BLaER1 (cell line): ENCODE results near the gene TYW1B.
"Not testable (repeated sequence)": the region's sequence is repeated elsewhere in the genome, so short reads cannot be mapped to it uniquely, and the experiment has no call there.

ENCODE experiments used
- H3K27ac ChIP-seq: shearing (Covaris generic); formaldehyde crosslinking; 2 replicates; pipeline ENCODE4 v1.8.1; 2022
- H3K27me3 ChIP-seq: shearing (Covaris generic); formaldehyde crosslinking; 2 replicates; pipeline ENCODE4 v1.8.1; 2022
- H3K36me3 ChIP-seq: shearing (Covaris generic); formaldehyde crosslinking; 2 replicates; pipeline ENCODE4 v1.8.1; 2022
- H3K4me1 ChIP-seq: shearing (Covaris generic); formaldehyde crosslinking; 2 replicates; pipeline ENCODE4 v1.8.1; 2022
- H3K4me2 ChIP-seq: shearing (Covaris generic); formaldehyde crosslinking; 2 replicates; pipeline ENCODE4 v1.8.1; 2022
- H3K4me3 ChIP-seq: shearing (Covaris generic); formaldehyde crosslinking; 2 replicates; pipeline ENCODE4 v1.8.1; 2022
- H3K9ac ChIP-seq: shearing (Covaris generic); formaldehyde crosslinking; 2 replicates; pipeline ENCODE4 v1.8.1; 2022
- H3K9me3 ChIP-seq: shearing (Covaris generic); formaldehyde crosslinking; 2 replicates; pipeline ENCODE4 v1.8.1; 2022
- H4K20me1 ChIP-seq: shearing (Covaris generic); formaldehyde crosslinking; 2 replicates; pipeline ENCODE4 v1.8.1; 2022
- Cebpa-rat ChIP-seq: shearing (Covaris generic); IDR thresholded peaks from 2 replicates; pipeline ENCODE4 v1.8.1; 2022

Gene TYW1B

GRCh38 chr7:72751378-72751777 lies 76.6 kb downstream of the TYW1B start:
- H3K4me3 ChIP-seq, result no peak overlapping the region
- H3K4me2 ChIP-seq, result no peak overlapping the region

GRCh38 chr7:72748649-72749048 lies 79.4 kb downstream of the TYW1B start:
- H4K20me1 ChIP-seq, H3K9ac ChIP-seq, H3K9me3 ChIP-seq, H3K36me3 ChIP-seq, H3K4me2 ChIP-seq, H3K4me1 ChIP-seq, H3K4me3 ChIP-seq, H3K27ac ChIP-seq, H3K27me3 ChIP-seq: not testable (repeated sequence)

More at GRCh38 chr7:72751378-72751777, 76.6 kb downstream of the TYW1B start:
- Histone ChIP-seq H3K4me1 (no peaks in the 10 kb centered on the region), H3K27ac (no peak overlapping the region), H3K9ac (no peak overlapping the region), H3K27me3 (no peaks in the 10 kb centered on the region), H3K36me3 (peaks cover 10% of the 10 kb centered on the region; the same call in 1 of the 2 replicates), H3K9me3 (no peaks in the 10 kb centered on the region), H4K20me1 (no peaks in the 10 kb centered on the region)
- no peak for TF ChIP-seq Cebpa-rat

- not testable (repeated sequence) for H4K20me1 ChIP-seq, H3K27ac ChIP-seq, H3K4me2 ChIP-seq, H3K9me3 ChIP-seq, H3K9ac ChIP-seq, H3K4me3 ChIP-seq, H3K27me3 ChIP-seq, H3K36me3 ChIP-seq, H3K4me1 ChIP-seq
Measured at GRCh38 chr7:72744244-72744926, 83.6 kb downstream of the TYW1B start.

GRCh38 chr7:72743801-72744200 lies 84.2 kb downstream of the TYW1B start:
- H3K27me3 ChIP-seq, H3K4me3 ChIP-seq, H3K36me3 ChIP-seq, H3K27ac ChIP-seq, H4K20me1 ChIP-seq, H3K9ac ChIP-seq, H3K4me1 ChIP-seq, H3K4me2 ChIP-seq, H3K9me3 ChIP-seq: not testable (repeated sequence)

GRCh38 chr7:72739716-72740115 lies 88.3 kb downstream of the TYW1B start:
- not testable (repeated sequence) for H3K27me3 ChIP-seq, H4K20me1 ChIP-seq, H3K4me2 ChIP-seq, H3K4me3 ChIP-seq, H3K9ac ChIP-seq, H3K27ac ChIP-seq, H3K4me1 ChIP-seq
- H3K9me3 ChIP-seq, result peaks cover 35% of the 10 kb centered on the region
- peaks cover 27% of the 10 kb centered on the region for H3K36me3 ChIP-seq

DNA sequence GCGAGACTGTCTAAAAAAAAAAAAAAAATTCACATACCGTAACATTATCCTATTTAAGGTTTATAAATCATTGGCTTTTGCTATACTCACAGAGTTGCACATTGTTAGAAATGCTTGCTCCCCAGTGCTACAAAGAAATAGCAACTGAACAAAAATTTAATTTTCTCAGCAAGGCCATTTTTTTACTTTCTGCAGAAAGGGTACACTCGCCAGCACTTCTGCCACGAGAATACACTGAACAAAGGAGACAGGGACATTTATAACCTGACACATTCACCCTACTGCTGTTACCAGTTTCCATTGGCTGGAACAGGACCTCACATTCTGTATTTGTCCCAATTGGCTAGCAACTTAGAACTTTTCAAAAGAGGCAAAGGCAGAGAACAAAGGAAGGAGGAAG lies 92.1 kb downstream of the TYW1B start:
- Histone ChIP-seq H3K36me3 (peaks cover 23% of the 10 kb centered on the region), H3K9me3 (peaks cover 41% of the 10 kb centered on the region)
- not testable (repeated sequence) for H3K27ac ChIP-seq, H3K4me3 ChIP-seq, H3K9ac ChIP-seq, H3K4me1 ChIP-seq, H3K4me2 ChIP-seq, H3K27me3 ChIP-seq, H4K20me1 ChIP-seq

DNA sequence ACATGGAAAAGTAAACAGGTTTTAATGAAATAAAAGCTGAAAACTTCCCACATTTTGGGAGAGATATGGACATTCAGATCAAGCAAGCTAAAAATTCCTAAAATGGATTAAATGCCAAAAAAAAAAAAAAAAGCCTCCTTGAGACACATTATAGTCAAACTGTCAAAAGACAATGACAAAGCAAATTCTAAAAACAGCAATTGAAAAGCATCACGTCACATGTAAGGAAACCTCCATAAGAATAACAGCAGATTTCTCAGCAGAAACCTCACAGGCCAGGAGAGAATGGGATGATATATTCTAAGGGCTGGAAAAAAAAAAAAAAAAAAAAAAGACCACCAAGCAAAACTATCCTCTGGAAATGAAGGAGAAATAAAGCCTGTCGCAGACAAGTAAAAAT lies 97.2 kb downstream of the TYW1B start:
- not testable (repeated sequence) for H3K27me3 ChIP-seq

GRCh38 chr7:72730384-72730783 lies 97.6 kb downstream of the TYW1B start:
- not testable (repeated sequence) for H3K27me3 ChIP-seq, H3K4me1 ChIP-seq, H3K9ac ChIP-seq, H3K27ac ChIP-seq, H3K4me2 ChIP-seq, H4K20me1 ChIP-seq, H3K4me3 ChIP-seq
- Histone ChIP-seq H3K9me3 (peaks cover 26% of the 10 kb centered on the region), H3K36me3 (peaks cover 21% of the 10 kb centered on the region)

More for the DNA sequence above, 97.2 kb downstream of the TYW1B start:
- Histone ChIP-seq H3K36me3 (peaks cover 22% of the 10 kb centered on the region), H3K9me3 (peaks cover 28% of the 10 kb centered on the region)
- not testable (repeated sequence) for H3K4me2 ChIP-seq, H3K27ac ChIP-seq, H3K4me3 ChIP-seq, H3K9ac ChIP-seq, H3K4me1 ChIP-seq, H4K20me1 ChIP-seq

GRCh38 chr7:72729130-72729529 lies 98.9 kb downstream of the TYW1B start:
- Histone ChIP-seq H3K36me3 (peaks cover 21% of the 10 kb centered on the region), H3K9me3 (peaks cover 20% of the 10 kb centered on the region)
- not testable (repeated sequence) for H3K4me3 ChIP-seq, H3K4me2 ChIP-seq, H3K27me3 ChIP-seq, H3K27ac ChIP-seq, H3K9ac ChIP-seq, H4K20me1 ChIP-seq, H3K4me1 ChIP-seq

GRCh38 chr7:72722694-72723093 lies 105.3 kb downstream of the TYW1B start:
- not testable (repeated sequence) for H3K9ac ChIP-seq, H3K4me3 ChIP-seq, H4K20me1 ChIP-seq, H3K4me2 ChIP-seq, H3K4me1 ChIP-seq, H3K9me3 ChIP-seq, H3K36me3 ChIP-seq, H3K27ac ChIP-seq, H3K27me3 ChIP-seq

- not testable (repeated sequence) for H4K20me1 ChIP-seq, H3K4me2 ChIP-seq, H3K27ac ChIP-seq, H3K4me3 ChIP-seq, H3K9me3 ChIP-seq, H3K27me3 ChIP-seq, H3K9ac ChIP-seq, H3K4me1 ChIP-seq, H3K36me3 ChIP-seq
Measured at GRCh38 chr7:72720890-72721289, 107.1 kb downstream of the TYW1B start.

- not testable (repeated sequence) for H4K20me1 ChIP-seq, H3K9ac ChIP-seq, H3K4me3 ChIP-seq, H3K36me3 ChIP-seq, H3K4me2 ChIP-seq, H3K4me1 ChIP-seq, H3K9me3 ChIP-seq, H3K27me3 ChIP-seq, H3K27ac ChIP-seq
Measured at GRCh38 chr7:72717252-72717774, 110.7 kb downstream of the TYW1B start.

GRCh38 chr7:72711927-72712326 lies 116.1 kb downstream of the TYW1B start:
- H3K27ac ChIP-seq, H3K4me1 ChIP-seq, H3K4me2 ChIP-seq, H4K20me1 ChIP-seq, H3K27me3 ChIP-seq, H3K9me3 ChIP-seq, H3K4me3 ChIP-seq, H3K9ac ChIP-seq: not testable (repeated sequence)
- H3K36me3 ChIP-seq, result peaks cover 20% of the 10 kb centered on the region; the same call in 1 of the 2 replicates
